Mononuclear cell (primary cell): ENCODE measurements around the gene GATA1. TPM values are rescaled to one million over a fixed set of nuclear protein-coding genes. Genes with fewer than 3 reads are reported as not detected.
"Not testable (repeated sequence)": the region's sequence is repeated elsewhere in the genome, so short reads cannot be mapped to it uniquely, and the experiment has no call there.

Experiments used
- H3K27me3 ChIP-seq: 2 replicates; pipeline ENCODE4 v1.6.0; 2011; ENCODE audit warnings: low read length, control low read depth; ENCODE audit not compliant: insufficient read depth
- H3K4me1 ChIP-seq: 2 replicates; pipeline ENCODE4 v1.5.1; 2011; ENCODE audit warnings: mild to moderate bottlenecking, low read length, control low read depth; ENCODE audit not compliant: insufficient read depth
- H3K4me3 ChIP-seq: 2 replicates; pipeline ENCODE4 v1.5.1; 2011; ENCODE audit warnings: mild to moderate bottlenecking, low read length, moderate library complexity
- H3K9me3 ChIP-seq: 2 replicates; pipeline ENCODE4 v1.5.1; 2011; ENCODE audit warnings: low read depth, mild to moderate bottlenecking, control low read depth, low read length
- total RNA-seq: library from RNA; depleted of rRNA; stranded (reverse); fragments of >200 nt; gene quantifications from one replicate; pipeline ENCODE4 v1.2.3, GENCODE V29; 2012

Gene GATA1
- total RNA-seq, 1 donor = 1.6 TPM

DNA sequence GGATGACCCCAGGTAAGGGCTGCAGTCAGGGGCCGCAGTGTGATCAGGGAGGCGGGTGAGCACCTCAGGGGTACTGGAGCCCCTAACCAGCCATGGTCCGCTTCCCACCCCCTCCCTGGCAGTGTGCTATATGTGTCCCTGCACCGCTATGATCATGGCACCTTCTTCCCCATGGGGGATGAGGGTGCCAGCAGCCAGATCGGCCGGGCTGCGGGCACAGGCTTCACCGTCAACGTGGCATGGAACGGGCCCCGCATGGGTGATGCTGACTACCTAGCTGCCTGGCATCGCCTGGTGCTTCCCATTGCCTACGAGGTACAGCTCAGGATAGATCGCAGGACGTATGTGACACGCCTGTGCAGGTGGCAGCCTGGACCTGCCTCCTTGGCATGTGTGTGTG is 31.7 kb downstream of the GATA1 start:
- Histone ChIP-seq H3K27me3 (no peaks in the 10 kb centered on the region), H3K9me3 (no peaks in the 10 kb centered on the region), H3K4me3 (no peak overlapping the region), H3K4me1 (no peaks in the 10 kb centered on the region)

DNA sequence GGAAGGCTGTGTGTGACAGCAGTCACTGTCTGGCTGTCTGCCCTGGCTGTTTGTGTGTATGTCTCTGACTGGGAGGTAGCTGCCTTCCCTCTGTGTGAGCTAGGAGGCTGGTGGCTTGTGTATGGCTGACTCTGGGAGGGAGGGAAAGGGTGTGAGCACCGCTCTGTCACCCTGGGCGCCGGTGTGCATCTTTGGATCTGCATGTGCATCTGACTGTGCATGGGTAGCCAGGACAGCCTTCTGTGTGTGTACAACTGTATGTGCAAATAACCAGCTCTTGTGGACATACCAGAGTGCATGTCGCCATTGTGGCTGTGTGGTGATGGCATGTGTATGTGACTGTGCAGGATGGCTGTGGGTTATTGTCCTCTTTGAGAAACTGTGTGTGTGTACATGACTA is 32.5 kb downstream of the GATA1 start:
- no peaks in the 10 kb centered on the region for H3K9me3 ChIP-seq
- H3K4me3 ChIP-seq = no peak overlapping the region
- no peaks in the 10 kb centered on the region for H3K27me3 ChIP-seq
- H3K4me1 ChIP-seq = no peaks in the 10 kb centered on the region

DNA sequence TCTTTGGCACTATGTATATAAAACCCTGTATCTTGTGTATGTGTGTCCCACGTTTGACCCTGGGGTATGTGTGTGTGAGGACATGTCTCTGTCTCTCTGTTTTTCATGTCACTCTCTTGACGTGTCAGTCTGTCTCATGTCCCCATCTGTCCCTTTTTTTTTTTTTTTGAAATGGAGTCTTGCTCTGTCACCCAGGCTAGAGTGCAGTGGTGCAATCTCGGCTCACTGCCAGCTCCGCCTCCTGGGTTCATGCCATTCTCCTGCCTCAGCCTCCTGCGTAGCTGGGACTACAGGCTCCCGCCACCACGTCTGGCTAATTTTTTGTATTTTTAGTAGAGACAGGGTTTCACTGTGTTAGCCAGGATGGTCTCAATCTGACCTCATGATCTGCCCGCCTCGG is 33.0 kb downstream of the GATA1 start:
- not testable (repeated sequence) for H3K9me3 ChIP-seq

DNA sequence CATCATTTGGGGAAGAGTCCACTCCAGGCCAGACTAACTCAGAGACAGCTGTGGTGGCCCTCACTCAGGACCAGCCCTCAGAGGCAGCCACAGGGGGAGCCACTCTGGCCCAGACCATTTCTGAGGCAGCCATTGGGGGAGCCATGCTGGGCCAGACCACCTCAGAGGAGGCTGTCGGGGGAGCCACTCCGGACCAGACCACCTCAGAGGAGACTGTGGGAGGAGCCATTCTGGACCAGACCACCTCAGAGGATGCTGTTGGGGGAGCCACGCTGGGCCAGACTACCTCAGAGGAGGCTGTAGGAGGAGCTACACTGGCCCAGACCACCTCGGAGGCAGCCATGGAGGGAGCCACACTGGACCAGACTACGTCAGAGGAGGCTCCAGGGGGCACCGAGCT is 36.7 kb downstream of the GATA1 start:
- Histone ChIP-seq H3K4me3 (no peak overlapping the region), H3K4me1 (no peaks in the 10 kb centered on the region), H3K9me3 (no peaks in the 10 kb centered on the region), H3K27me3 (peaks cover 3% of the 10 kb centered on the region)

More for the DNA sequence above, 33.0 kb downstream of the GATA1 start:
- not testable (repeated sequence) for H3K4me1 ChIP-seq, H3K27me3 ChIP-seq, H3K4me3 ChIP-seq

DNA sequence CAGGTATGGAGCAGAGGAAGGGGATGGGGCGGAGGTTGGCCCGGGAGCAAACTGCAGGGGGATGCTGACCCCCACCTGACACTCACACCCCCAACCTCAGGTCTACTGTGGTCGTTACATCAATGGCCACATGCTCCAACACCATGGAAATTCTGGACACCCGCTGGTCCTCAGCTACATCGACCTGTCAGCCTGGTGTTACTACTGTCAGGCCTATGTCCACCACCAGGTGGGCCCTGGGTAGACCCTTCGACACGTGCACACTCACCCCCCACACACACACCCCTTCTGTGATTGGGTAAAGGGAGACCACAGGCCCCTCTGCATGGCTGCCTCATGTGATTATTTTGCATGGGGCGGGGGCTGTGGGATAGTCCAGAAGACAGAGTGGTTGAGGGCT is 37.7 kb downstream of the GATA1 start:
- Histone ChIP-seq H3K4me3 (no peak overlapping the region), H3K4me1 (no peaks in the 10 kb centered on the region), H3K9me3 (no peaks in the 10 kb centered on the region), H3K27me3 (peaks cover 3% of the 10 kb centered on the region)

DNA sequence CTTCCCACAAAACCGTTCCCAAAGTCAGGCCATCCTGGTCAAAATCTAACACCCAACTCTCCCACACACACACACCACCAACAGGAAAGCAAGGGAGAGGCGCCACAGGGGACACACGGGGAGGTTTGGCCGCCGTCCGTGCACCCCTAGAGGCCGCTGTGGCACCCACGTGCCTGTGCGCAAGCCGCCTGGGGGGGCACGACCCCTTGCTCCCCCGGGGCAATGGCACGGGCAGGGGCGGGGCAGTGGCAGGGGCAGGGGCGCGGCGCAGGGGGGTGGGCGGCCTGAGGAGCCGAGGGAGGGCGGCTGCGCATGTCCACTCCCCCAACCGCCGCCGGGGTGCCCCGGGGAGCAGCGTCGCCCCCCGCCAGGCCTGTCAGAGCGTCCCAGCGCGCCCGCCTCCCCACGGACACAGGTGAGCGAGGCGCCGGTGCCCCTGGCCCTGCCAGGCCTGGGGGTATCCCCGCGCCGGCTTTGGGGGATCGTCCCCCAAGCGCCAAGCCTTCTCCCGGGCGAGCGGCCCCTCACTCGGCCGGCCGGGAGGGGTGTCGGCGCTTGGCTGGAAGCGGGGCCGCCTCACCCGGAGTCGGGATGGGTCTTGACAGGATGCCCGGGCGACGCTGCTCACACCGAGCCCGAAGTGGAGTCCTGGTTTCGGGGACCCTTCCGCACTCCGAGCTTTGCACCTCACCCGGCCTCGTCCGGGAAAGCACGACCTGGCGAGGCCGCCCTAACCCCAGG is 39.9 kb downstream of the GATA1 start, which contains the start of gene ERAS:
ERAS (plus strand) TSS at position 379 of the 741 bp plus-strand sequence. CDS start 2,611 bp downstream, outside the sequence.
- Histone ChIP-seq H3K4me3 (no peak within 1 kb of the TSS), H3K9me3 (no peaks in the 10 kb centered on the region), H3K27me3 (peaks cover 3% of the 10 kb centered on the region), H3K4me1 (no peaks in the 10 kb centered on the region)

DNA sequence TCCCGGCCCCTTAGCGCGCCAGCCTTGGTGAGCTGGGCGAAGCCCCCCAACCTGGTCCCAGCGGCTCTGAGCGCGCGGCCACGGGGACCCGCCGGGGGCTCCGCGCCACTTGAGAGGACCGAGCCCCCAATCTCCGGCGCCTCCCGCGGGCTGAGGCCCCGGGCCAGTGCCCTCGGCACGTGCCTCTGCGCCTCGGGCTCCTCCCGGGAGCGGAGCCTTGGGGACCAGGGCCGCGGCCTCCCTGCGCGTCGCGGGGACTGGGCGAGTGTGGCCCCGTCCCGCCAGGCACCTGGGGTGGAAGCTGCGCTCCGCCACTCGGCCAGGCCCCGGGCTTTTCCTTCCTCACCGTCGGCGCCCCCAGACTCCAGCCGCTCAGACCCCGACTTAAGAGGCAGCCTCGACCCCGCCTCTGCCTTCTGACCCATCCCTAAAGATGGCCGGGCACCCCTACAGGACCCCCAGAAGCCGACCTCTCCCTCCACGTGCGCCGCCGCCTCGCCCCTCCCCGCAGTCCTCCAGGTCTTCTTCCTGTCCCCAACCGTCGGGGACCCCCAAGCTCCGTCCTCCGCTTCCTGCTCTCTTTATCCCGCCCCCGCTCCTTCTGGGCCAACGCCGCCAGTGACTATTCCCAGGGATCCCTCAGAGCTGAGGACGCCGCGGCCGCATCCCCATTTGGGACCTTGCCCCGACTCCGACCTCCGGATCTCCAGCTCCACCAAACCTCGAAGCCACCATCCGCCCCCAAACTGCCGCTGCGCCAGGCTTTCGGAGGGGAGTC is 40.7 kb downstream of the GATA1 start:
- H3K4me3 ChIP-seq = no peak overlapping the region
- no peaks in the 10 kb centered on the region for H3K9me3 ChIP-seq
- H3K27me3 ChIP-seq = peaks cover 5% of the 10 kb centered on the region
- no peaks in the 10 kb centered on the region for H3K4me1 ChIP-seq

DNA sequence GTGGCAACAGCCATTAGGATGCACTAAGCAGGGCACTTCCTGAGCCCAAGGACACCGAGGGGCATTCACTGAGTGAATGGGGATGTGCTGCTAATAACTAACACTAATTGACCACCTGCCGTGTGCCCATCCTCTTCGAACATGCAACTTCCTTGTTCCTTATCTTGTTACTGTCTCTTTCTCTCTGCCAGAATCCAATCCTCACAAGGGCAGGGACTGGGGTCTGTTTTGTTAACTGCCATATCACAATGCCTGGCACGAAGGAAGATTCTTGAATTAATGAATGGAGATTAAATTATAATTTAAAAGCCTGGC is 41.2 kb downstream of the GATA1 start:
- no peak overlapping the region for H3K4me3 ChIP-seq
- H3K4me1 ChIP-seq = no peaks in the 10 kb centered on the region
- no peaks in the 10 kb centered on the region for H3K9me3 ChIP-seq
- peaks cover 5% of the 10 kb centered on the region for H3K27me3 ChIP-seq

DNA sequence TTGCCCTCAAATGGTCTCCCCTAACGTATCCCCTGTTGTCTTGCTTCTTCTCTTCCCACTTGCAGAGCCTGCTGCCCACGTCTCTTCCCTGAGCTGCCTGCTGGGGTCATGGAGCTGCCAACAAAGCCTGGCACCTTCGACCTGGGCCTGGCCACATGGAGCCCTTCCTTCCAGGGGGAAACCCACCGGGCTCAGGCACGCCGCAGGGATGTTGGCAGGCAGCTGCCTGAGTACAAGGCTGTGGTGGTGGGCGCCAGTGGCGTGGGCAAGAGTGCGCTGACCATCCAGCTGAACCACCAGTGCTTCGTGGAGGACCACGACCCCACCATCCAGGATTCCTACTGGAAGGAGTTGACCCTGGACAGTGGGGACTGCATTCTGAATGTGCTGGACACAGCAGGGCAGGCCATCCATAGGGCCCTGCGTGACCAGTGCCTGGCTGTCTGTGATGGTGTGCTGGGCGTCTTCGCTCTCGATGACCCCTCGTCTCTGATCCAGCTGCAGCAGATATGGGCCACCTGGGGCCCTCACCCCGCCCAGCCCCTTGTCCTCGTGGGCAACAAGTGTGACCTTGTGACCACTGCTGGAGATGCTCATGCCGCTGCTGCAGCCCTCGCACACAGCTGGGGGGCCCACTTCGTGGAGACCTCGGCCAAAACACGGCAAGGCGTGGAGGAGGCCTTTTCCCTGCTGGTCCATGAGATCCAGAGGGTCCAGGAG is 42.8 kb downstream of the GATA1 start:
- Histone ChIP-seq H3K9me3 (no peaks in the 10 kb centered on the region), H3K27me3 (peaks cover 18% of the 10 kb centered on the region), H3K4me1 (no peaks in the 10 kb centered on the region), H3K4me3 (no peak overlapping the region)

DNA sequence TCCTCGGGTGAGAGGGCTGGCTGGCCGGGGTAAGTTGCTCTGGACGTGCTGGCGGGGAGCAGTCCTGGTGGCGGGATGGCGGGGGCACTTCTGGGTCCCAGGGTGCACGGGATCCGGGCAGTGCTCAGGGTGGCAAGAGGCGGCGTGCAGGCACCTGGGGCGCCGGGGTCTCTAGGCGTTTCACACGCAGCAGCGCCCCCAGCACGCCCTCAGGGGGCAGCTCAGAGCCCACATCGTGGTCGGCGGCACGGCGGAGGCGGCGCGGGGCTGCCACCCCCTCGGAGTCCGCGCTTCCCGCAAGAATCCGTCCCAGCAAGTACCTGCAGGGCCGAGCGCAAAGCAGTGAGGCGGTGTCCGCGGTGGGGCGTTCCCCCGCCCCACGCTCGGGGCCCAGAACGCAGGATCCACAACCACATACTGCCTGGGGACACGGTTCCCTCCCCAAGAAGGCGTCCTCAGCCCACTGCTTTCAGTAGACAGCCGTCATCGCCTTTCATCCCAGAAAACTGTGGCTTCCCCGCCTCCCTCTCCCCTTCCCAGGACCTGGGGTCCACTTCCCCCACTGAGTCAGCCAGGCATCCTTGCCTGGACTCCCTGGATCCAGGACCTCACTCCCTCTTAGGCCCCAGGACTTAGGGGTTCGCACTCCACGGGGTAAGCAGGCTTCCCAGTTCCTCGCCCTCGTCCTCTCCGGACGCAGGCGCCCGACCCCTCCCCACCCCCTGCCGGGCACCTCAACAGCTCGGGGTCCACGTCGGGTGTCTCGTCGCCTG is 44.9 kb downstream of the GATA1 start:
- H3K4me1 ChIP-seq = peaks cover 4% of the 10 kb centered on the region
- no peaks in the 10 kb centered on the region for H3K9me3 ChIP-seq
- no peak overlapping the region for H3K4me3 ChIP-seq
- H3K27me3 ChIP-seq = peaks cover 27% of the 10 kb centered on the region

DNA sequence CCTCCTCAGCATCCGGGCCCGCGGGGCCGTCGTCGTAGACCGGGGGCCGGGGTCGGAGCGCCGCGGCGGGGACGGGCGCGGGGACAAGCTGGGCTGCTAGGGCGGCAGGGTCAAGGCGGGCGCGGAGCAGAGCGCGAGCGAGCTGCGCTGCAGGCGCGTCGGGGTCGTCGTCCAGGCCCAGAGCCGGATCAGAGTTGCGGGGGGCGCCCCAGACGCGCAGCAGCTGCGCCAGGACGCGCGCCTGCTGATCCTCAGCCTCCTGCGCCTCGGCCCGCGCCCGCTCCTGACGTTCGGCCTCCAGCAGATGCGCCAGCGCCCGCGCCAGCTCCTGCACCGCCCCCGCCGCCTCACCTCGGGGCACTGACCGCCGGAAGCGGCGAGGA is 45.5 kb downstream of the GATA1 start:
- Histone ChIP-seq H3K4me3 (no peak overlapping the region), H3K9me3 (no peaks in the 10 kb centered on the region), H3K27me3 (peaks cover 27% of the 10 kb centered on the region), H3K4me1 (peaks cover 4% of the 10 kb centered on the region)

DNA sequence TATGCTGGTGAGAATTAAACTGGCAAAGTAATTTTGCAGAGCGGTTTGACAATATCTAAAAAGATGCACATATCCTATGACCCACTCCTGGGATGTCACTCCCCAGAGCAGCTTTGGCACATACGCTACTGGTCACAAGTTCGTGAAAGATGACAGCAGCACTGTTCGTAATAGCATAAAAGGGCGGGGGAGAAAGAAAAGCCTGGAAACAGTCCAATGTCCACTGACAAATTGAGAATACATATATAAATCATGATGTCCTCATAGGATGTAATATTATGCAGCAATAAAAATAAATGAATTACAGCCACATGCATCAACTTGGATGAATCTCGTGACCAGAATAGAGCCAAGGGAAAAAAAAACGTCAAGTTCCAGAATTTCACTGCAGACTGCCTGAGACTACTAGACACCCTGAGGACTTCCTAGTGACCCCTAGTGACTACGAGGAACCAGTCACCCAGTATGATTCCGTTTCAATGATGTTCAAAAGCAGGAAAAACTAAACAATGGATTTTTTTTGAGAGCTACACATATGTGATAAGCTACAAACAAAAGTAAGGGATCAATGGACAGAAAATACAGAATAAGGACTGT is 47.2 kb downstream of the GATA1 start:
- Histone ChIP-seq H3K27me3 (peaks cover 24% of the 10 kb centered on the region), H3K4me1 (peaks cover 4% of the 10 kb centered on the region), H3K9me3 (no peaks in the 10 kb centered on the region), H3K4me3 (no peak overlapping the region)

DNA sequence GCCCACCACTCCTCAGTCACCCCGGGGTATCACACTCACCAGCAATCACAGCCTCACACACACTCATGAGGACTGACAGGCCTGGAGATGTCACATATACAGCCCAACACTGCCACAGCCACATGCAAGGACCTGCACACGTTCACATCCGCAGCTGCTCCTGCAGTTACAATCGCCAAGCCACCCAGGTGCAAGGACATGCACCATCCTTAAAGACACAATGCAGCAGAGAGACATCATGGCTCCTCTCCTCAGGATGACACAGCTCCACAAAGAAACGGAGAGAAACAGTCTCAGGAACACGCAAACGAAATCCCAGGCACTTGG is 48.0 kb downstream of the GATA1 start:
- peaks cover 4% of the 10 kb centered on the region for H3K4me1 ChIP-seq
- peaks cover 24% of the 10 kb centered on the region for H3K27me3 ChIP-seq
- no peak overlapping the region for H3K4me3 ChIP-seq
- H3K9me3 ChIP-seq = no peaks in the 10 kb centered on the region

DNA sequence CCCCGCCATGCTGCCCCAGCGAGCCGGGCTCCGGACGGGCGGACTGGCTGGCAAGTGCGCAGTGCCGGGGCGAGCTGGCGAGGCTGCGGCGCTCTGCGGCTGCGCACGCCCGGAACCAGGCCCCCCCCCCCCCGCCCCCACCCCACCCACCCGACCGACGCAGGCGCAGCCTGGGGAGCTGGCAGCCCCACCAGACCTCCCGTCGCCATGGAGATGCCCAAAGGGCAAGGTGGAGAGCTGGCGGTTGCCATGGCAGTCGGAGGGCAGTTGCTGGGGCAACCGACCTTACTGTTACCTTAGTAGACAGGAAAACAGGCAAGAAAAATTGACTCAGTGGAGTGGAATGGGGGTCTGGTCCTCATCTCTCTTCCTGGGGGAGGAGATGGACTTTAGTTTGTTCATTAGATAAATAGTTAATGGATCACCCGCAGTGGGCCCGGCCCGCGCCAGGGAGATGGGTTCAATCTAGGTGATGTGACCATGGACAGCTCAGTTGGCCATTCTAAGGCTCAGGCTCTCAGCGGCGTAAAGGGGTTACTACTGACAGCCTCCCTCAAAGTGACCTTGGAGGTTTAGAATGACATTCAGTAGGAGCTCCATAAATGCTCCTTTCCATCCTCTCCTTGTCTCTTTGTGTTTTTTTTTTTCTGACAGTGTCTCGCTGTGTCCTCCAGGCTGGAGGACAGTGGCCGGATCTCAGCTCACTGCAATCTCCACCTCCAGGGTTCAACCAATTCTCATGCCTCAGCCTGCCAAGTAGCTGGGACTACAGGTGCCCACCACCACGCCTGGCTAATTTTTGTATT is 49.3 kb downstream of the GATA1 start, which contains the start of gene PCSK1N:
PCSK1N (minus strand) TSS at position 87 of the 806 bp plus-strand sequence; CDS start at position 9, 78 bp downstream.
- peaks cover 24% of the 10 kb centered on the region for H3K27me3 ChIP-seq
- no peaks in the 10 kb centered on the region for H3K9me3 ChIP-seq
- no peak within 1 kb of the TSS for H3K4me3 ChIP-seq
- H3K4me1 ChIP-seq = peaks cover 4% of the 10 kb centered on the region
